GM12864 (cell line): ENCODE data around the gene RASA4B.
"Not testable (repeated sequence)": the region's sequence is repeated elsewhere in the genome, so short reads cannot be mapped to it uniquely, and the experiment has no call there.

Source experiments
- DNase-seq: peaks from one replicate; pipeline ENCODE4 v3.0.0-alpha.2; 2011; ENCODE audit warnings: low read depth
- H3K4me3 ChIP-seq: 2 replicates; pipeline ENCODE4 v1.5.1; 2011; ENCODE audit warnings: mild to moderate bottlenecking, low read depth, low read length, control low read depth
- TF ChIP-seq, protein P1 (sequence below): IDR thresholded peaks from 2 replicates; pipeline ENCODE4 v1.5.1; 2011; ENCODE audit warnings: low read depth, mild to moderate bottlenecking, moderate library complexity, low read length, control low read depth, inconsistent platforms; ENCODE audit errors: missing control alignments

The RASA4B gene

DNA sequence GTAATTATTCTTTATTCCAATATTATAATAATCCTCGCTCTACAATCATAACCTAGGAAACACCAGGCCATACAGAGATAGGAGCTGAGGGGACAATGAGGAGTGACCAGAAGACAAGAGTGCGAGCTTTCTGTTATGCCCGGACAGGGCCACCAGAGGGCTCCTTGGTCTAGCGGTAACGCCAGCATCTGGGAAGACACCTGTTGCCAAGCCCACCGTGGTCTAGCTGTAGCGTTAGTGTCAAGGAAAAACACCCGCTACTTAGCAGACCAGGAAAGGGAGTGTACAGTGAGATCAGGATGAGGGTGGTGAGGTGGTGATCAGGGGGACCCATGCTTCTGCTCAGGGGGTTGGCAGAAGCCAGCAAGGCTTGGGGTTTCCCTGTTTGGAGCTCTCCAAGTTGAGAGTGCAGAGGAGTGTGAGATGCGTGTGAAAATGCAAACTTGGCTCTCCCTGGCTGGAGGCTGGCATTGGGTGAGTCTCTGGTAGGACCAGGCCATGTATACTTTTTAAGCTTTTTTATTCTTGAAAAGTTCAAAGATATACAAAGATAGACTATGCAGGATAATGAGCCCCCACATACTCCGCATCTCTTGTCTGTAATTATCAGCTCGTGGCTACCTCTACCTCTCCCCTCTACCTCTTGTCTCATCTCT lies 37.5 kb downstream of the RASA4B start:
- H3K4me3 ChIP-seq = not testable (repeated sequence)

DNA sequence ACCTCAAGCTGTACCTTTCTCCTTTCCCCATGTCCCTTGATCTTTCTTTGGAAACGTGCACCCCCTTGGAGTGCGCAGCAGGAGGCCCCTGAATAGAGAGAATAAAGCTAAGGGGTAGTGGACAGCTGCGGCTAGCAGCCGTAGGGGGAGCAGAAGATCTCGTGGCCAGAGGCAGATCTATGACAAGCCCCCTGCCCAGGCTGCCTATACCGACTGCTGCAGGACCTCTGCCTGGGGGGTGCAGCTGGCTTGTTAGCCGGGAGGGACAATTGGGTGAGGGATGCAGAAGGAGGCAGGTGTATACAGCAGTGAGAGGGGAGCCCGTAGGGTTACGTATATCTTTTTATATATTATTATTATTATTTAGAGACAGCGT lies 38.4 kb downstream of the RASA4B start:
- not testable (repeated sequence) for H3K4me3 ChIP-seq, DNase-seq

More for the DNA sequence above, 37.5 kb downstream of the RASA4B start:
- DNase-seq = not testable (repeated sequence)
- TF ChIP-seq, protein P1, sequence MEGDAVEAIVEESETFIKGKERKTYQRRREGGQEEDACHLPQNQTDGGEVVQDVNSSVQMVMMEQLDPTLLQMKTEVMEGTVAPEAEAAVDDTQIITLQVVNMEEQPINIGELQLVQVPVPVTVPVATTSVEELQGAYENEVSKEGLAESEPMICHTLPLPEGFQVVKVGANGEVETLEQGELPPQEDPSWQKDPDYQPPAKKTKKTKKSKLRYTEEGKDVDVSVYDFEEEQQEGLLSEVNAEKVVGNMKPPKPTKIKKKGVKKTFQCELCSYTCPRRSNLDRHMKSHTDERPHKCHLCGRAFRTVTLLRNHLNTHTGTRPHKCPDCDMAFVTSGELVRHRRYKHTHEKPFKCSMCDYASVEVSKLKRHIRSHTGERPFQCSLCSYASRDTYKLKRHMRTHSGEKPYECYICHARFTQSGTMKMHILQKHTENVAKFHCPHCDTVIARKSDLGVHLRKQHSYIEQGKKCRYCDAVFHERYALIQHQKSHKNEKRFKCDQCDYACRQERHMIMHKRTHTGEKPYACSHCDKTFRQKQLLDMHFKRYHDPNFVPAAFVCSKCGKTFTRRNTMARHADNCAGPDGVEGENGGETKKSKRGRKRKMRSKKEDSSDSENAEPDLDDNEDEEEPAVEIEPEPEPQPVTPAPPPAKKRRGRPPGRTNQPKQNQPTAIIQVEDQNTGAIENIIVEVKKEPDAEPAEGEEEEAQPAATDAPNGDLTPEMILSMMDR = peak; percentile 42

DNA sequence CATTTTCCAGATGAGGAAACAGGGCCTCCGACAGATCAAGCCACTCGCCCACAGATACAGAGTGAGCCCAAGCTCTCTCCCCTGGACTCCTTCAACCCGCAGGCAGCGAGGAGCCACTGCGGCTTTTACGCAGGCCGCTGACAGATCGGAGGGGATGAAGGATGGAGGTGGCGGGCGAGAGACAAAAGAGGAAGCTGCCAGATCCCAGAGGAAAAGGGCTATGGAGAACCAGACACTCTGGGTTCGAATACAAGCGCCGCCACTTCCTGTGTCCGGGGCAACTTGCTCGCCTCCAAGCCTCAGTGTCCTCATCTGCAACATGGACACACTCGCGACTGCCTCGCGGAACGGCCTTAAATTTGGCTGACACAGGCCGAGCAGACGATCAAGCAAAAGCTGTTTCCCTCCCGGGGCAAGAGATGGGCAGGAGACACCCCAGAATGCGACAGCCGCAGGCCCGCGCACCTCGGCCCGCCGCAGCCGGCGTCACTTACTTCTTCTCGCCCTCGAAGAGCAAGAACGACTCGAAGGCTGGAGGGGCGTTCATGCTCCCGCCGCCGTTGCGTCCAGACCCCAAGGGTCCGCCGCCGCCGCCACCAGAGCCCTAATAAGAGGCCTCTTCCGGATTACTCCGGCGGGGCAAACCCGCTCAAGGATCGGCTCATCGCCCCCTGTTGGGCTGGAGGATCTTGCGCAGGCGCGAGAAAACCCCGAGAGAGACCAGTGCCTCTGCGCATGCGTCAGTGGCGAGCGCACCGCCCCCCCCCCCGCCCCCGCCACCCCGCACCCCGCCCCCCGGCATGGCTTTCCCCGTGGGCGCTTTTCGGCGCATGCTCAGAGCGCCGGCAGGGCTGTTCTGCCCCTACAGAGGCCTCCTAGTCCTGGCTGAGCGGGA lies 39.0 kb downstream of the RASA4B start, which contains the start of gene POLR2J:
POLR2J (minus strand) TSS at position 609 of the 895 bp plus-strand sequence; CDS start at position 547, 62 bp downstream.
- DNase-seq = not testable (repeated sequence)
- peak within 1 kb of the TSS; percentile 41 for H3K4me3 ChIP-seq

DNA sequence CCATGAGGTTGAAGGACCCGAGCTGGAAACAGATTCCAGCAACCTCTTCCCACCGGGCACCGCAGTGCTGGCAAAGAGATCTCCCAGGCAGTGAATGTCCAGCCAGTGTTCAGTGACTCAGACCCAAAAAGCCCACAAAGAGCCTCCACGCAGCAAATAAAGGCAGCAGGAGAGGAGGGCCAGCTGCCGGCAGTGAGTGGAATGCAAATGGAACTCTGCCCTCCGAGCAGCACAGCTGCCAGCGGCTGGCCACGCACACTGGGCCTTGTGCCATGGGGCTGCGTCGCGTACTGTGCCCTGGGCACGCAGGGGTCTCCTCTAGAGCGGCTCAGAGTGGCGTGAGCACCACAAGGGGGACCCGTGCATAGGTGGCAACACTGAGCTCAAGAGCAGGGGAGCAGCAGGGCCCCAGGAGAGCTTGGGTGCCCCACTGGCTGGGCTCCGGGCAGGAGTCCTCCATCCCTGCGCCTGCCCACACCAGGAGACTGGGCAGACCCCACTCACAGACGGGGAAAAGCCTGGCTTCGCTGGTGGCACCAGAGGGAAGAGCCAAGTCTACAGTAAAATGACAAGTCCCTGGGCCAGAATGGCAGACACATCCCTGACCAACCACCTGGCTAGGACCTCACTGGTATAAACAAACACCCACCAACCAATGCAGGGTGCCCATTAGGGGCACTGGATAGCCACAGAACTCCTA lies 42.7 kb downstream of the RASA4B start:
- not testable (repeated sequence) for H3K4me3 ChIP-seq, DNase-seq

GRCh38 chr7:102474116-102474515 lies 43.5 kb downstream of the RASA4B start:
- not testable (repeated sequence) for DNase-seq, H3K4me3 ChIP-seq

DNA sequence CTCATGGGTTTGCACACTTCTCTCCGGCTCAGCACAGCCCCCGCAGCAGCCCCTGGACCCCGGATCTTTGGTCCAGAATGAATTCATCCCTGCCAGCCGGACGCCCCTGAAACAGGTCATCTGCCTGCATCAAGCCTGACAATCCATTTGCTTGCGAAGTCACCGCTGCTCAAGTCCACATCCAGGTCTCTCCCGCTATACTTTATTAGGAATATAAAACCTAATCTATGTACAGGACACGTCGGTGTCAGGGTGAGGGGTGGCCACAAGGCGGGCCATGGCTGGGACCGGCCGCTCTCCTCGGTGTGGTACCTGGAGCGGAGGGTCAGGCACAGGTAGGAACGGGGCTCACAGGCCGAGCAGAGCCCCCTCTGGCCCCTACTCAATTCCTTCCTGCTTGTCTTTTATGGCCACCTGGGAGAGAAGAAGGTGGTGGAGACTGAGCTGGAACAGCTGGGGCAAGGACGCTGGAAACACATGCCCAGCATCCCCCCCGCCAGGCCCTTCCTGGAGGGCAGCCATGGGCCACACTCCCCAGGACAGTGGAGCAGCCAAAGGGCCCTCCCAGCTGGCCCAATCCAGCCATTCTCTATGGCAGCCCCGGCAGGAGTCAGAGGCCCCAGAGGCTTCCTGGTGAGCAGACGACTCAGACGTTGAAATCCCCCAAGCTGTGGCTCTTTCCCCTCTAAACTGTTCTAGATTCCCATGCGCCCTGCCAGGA lies 44.1 kb downstream of the RASA4B start:
- no peak overlapping the region for H3K4me3 ChIP-seq
- DNase-seq = no peak
- TF ChIP-seq, protein P1 = no peak

DNA sequence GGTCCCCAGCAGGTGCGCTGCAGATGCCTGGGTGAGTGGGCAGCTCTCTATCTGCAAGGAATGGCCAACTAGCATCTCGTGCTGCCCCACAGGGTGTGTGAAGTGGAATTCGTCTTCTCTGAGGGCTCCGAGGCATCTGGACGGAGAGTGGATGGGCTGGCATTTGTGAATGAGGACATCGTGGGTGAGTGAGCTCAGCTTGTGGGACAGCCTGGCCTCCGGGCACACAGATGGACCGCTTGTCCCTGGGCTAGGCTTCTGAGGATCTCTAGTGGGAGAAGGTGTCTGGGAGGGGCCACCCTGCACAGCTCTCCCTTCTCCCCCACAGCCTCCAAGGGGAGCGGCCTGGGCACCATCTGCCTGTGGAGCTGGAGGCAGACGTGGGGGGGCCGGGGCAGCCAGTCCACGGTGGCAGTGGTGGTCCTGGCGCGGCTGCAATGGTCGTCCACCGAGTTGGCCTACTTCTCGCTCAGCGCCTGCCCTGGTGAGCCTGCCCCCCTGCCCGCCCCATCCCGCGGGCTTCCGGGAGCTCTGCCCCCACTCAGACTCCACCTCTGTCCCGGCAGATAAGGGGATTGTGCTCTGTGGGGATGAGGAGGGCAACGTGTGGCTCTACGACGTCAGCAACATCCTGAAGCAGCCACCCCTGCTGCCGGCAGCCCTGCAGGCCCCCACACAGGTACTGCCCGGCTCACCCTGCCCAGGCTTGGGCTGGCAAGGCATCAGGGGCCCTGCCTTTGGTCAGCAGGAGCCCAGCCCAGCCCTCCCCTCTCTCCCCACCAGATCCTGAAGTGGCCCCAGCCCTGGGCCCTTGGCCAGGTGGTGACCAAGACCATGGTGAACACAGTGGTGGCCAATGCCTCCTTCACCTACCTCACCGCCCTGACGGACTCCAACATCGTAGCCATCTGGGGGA lies 45.2 kb downstream of the RASA4B start:
- TF ChIP-seq, protein P1 = no peak
- no peak overlapping the region for H3K4me3 ChIP-seq
- DNase-seq = no peak

DNA sequence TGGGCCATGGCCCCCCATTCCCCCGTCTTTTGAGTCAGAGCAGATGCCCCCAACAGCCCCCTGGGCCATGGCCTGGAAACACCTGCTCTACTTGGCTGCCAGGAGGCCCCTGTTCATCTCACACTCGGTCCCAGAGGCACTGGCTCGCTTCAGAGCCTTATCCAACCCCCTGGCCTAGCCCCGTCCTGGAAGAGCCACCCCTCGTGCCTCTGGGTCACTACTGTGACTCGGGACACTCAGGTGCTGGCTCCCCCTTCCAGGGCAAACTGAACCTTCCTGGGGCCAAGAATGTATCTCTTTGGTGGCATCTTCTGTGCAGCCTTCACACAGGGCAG lies 45.8 kb downstream of the RASA4B start:
- no peak for DNase-seq
- no peak overlapping the region for H3K4me3 ChIP-seq
- TF ChIP-seq, protein P1 = no peak
